GM18517 (cell line): Measurements from ENCODE around the gene OR52H1.
"Not testable (repeated sequence)": the region's sequence is repeated elsewhere in the genome, so short reads cannot be mapped to it uniquely, and the experiment has no call there.

Experiments used
- ATAC-seq: cut with Tn5 transposase; IDR thresholded peaks from one replicate; pipeline ENCODE4 v1.9.1; 2021; ENCODE audit warnings: mild to moderate bottlenecking, moderate library complexity; ENCODE audit not compliant: unreplicated experiment

Gene OR52H1

DNA sequence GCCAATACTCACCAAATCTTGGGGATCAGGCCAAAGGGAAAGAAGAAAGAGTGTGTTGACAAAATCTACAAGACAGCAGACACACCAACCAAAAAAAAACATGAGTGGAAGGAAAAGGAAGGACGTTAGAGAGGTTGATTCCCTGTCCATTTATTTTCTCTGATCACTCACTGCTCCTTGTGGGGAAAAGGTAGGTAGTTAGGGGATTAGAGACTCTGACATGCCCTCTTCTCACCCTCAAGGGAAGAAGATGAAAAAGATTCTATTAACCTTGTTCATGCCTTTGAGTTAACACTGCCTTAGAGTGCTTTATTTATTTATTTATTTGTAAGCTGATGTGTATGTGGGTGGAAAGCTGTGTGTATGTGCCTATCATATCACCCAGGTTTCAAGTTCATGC is at the start of gene OR52H1:
Gene OR52H1, minus strand, starts transcription at position 101 of the 400 bp plus-strand sequence. CDS start 3,035 bp downstream, outside the sequence.
- no peak for ATAC-seq

DNA sequence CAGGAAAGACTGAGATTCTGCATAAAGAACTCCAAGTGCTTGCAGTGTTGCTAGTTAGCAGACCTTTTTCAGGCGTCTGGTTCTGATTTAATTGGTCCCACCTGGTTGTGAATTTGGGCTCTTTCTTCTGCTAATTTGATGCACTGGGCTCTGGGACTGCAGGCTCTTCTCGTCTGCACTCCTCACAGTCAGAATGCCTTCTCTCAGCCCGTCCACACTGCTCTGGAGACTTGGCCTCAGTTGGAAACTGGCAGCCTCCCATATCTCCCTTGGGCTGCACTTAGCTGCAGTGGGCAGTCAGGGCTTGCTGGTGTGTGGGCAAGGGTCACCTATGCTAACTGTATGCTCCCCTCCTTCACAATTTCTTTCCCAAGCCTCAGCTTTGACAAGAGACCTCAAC is 49.6 kb upstream of the OR52H1 start:
- ATAC-seq = no peak

DNA sequence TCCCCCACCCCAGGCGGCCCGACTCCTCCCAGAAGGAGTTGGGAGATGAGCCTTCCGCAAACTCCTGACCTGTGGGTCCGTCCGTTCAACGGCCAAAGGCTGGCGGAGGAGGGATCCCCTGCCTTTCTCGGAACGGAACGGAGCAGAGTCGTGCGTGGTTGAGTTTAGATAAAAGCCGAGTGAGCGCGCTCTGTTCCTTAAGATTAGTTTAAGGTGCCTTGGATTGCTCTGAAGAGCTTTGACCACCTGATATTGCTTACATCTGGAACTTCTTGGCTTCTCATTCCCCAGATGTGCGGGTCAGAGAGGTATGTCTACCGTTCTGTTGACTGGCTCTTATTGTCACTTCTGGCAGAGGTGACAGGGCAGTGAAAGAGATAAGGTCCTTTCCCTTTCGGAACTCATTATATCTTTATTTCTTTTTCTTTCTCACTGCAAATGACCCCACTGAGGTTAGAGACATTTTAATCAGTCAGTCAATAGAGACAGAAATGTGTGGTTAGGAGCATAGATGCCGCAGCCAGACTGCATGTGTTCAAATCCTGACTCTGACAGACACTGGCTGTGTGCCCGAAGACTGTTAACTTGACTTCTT is 48.4 kb upstream of the OR52H1 start, which contains the start of gene TRIM6:
Gene TRIM6, plus strand, starts transcription at position 31 of the 595 bp plus-strand sequence. Its CDS starts 261 bp downstream, at position 292.
- ATAC-seq = peak; percentile 42

DNA sequence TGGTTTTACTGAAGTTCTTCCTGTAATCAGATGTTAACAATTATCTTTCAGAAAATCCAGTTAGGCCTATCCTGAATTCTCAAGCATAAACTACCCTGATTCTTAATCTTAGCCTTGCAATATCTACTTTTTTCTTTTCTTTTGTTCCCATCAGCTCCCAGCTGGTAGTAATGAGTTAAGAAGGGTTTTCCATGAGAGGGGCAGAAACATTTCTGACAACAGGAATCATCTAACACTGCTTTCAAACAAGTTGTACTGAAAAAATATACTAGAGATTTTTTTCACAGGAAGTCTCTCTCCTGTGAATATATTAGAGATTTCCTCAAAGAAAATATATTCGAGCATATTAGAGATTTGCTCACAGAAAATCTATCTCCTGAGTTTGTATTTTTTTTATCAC is 44.8 kb upstream of the OR52H1 start:
- no peak for ATAC-seq

DNA sequence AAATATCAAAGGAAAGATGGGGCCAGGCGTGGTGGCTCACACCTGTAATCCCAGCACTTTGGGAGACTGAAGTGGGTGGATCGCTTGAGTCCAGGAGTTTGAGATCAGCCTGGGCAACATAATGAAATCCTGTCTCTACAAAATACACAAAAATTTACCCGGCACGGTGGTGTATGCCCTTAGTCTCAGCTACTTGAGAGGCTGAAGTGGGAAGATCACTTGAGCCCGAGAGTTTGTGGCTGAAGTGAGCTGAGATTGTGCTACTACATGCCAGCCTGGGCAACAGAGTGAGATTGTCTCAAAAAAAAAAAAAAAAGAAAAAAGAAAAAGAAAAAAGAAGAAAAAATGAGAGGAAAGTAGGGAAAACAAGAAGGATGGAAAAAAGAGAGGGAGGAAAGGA is 44.3 kb upstream of the OR52H1 start:
- no peak for ATAC-seq

DNA sequence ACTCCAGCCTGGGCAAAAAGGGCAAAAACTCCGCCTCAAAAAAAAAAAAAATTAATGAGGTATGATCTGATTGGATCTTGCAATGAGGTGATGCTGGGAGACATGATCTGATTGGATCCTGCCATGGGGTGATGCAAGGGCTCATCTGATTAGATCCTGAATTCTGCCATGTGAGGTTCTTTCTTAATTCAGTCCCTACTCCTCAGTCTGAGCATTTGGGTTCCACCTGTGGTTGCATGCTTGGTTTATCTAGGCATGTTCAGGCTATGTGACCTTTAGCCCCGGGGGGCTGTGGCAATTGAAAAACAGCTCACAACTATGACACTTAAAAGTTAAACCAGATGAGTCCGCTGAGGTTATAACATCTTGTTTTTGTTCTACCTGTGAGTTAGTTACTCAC is 43.3 kb upstream of the OR52H1 start:
- ATAC-seq = no peak

DNA sequence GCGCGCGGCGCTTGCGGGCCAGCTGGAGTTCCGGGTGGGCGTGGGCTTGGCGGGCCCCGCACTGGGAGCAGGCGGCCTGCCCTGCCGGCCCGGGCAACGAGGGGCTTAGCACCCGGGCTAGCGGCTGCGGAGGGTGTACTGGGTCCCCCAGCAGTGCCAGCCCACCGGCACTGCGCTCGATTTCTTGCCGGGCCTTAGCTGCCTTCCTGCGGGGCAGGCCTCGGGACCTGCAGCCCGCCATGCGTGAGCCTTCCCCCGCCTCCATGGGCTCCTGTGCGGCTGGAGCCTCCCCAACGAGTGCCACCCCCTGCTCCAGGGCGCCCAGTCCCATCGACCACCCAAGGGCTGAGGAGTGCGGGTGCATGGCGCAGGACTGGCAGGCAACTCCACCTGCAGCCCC is 41.6 kb upstream of the OR52H1 start:
- not testable (repeated sequence) for ATAC-seq

DNA sequence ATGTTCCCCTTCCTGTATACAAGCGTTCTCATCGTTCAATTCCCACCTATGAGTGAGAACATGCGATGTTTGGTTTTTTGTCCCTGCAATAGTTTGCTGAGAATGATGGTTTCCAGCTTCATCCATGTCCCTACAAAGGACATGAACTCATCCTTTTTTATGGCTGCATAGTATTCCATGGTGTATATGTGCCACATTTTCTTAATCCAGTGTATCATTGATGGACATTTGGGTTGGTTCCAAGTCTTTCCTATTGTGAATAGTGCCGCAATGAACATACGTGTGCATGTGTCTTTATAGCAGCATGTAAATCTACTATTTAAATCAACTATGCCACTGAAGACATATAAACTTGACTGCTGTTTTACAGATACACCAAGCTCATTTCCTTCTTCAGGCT is 36.1 kb upstream of the OR52H1 start:
- not testable (repeated sequence) for ATAC-seq

DNA sequence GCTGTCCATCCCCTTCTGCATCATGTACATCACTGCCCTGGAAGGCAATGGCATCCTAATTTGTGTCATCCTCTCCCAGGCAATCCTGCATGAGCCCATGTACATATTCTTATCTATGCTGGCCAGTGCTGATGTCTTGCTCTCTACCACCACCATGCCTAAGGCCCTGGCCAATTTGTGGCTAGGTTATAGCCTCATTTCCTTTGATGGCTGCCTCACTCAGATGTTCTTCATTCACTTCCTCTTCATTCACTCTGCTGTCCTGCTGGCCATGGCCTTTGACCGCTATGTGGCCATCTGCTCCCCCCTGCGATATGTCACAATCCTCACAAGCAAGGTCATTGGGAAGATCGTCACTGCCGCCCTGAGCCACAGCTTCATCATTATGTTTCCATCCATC is 32.7 kb upstream of the OR52H1 start:
- ATAC-seq = no peak

DNA sequence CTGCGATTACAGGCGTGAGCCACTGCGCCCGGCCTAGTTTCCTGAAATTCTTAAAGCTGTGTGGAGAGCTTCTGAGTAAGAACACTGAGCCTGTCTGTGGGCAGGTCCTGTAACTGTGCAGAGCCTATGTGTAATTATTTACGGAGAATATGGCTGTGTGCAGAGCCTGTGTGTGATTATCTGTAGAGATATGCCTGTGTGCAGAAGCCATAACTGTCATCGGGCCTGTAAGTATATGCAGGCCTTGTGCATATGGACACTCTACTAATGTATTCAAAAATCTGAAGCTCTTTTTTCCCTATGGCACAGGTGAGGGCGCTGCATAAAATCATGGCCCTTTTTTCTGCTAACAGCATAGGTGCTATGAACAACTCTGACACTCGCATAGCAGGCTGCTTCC is 32.2 kb upstream of the OR52H1 start, which contains the start of gene OR52B6:
Gene OR52B6, plus strand, starts transcription at position 301 of the 400 bp plus-strand sequence. Its CDS starts 0 bp downstream, at position 301.
- ATAC-seq = no peak

DNA sequence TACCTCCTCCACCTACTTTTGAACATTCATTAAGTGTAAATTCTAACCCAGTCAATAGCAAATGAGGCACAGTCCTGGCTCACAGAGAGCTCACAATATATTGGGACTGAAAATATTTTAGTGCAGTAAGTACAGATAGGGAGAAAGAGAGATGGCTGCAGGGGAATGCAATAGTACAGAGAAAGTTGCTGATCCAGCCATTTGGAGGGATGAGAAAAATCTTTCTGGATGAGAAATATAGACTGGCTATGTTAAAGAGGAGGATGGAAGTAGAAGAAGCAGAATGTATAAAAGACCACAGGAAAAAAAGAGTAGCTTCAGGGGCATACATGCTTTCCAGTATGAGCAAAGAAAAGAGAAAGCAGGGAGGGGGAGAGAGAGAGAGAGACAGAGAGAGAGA is 28.8 kb upstream of the OR52H1 start:
- ATAC-seq = no peak

DNA sequence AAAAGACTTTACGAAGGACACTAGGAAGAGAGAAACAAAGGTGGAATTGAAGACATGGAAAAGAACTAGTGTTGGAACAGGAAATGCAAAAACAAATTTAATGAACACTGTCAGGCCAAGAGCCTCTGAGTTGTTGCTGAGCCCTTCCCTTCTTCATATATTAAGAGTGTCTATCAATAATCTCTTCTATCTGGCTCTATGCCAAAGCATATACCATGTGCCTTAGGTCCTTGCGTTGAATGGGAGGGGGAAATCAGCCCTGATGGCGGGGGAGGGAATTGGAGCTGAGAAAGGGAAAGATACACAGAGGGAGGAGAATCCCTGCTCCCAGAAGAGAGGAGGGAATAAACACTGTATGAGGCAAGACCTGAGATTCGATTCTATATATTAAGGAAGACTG is 26.8 kb upstream of the OR52H1 start:
- ATAC-seq = no peak

DNA sequence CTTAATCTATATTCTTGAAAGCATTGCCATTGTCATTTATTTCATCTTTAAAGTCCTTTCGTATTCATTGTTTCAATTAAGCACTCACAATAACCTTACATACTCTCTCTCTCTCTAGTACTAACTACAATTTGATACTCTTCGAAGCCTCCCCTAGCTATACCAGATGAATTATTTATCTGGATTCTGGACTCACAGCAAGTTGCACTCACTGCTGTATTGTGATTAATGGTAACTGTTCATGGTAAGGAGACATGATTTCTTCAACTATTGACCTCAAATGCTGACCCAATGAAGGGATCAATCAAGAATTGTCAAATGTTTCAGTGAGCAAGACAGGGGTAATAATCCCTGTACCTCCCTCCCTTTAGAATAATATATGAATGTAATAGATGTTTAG is 26.3 kb upstream of the OR52H1 start:
- no peak for ATAC-seq

DNA sequence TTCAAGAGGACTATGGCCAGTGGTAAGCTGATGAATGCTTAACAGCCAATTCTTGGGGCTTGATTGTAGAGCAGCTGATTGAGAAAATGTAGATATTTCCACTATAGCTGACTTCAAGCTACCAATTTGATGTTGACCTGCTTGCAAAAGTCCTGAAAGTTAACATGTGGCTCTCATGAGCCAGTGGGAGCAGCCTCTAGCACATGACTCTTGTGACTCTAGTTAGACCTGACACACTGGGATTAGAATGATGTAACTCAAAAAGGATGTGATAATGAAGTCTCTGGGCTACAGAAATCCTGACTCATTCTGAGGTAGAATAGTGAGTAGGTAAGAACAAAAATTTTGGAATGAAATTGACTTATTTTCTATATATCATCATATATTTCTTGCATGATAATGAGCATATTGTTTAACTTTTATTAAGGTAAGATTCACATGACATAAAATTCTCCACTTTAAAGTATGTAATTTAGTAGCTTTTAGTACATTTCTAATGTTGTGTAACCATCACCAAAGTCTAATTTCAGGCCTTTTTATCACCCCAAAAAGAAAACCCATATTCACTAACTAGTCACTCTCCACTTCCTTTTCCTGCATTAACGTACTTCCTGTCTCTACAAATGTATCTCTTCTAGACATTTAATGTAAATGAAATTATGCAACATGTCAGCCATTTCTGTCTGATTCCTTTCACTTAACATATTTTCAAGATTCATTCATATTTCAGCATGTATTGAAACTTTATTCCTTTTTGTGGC is 16.1 kb upstream of the OR52H1 start:
- no peak for ATAC-seq

DNA sequence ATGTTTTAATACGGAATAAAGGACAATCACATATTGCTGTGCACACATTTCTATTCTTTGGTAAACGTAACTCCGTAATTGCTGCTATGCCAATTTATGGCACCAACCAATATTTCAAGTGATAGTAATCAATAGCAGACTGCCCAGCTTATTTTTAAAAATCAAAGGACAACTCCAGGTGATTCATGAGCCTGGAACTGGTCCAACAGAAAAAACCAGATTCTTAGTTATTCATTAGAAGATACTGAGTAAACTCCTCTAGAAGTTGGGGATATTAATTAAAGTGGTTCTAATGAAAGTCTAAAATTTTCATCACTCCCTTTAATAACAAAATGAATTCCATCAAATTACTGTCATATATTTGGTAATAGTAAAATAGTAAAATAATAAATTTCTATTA is 9.4 kb upstream of the OR52H1 start:
- no peak for ATAC-seq

DNA sequence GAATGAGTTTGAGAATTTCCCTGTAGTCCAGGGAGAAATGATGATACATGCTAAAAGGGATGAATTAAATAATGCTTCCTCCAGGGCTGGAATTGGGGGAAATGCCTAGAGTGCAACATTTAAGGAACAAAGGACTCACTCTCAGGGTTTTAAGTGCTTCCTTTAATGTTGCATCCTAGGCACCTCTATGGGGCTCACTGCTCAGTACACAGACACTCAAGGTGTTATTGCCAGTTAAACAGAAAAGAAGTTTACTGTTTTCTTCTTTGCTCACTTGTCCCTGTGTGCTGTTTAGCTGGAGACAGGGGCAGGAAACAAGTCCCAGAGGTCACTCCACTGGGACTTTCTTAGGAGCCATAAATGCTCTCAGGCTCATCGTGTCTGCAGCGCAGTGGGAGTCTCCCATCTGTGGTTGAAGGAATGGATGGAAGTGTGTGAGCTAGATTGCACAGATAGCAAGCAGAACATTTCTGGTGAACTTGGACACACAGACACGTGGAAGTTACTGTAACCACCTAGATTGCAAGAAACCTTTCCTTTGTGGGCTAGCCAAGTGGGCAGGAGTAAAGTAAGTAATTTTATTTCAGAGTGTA is 8.4 kb upstream of the OR52H1 start:
- no peak for ATAC-seq

DNA sequence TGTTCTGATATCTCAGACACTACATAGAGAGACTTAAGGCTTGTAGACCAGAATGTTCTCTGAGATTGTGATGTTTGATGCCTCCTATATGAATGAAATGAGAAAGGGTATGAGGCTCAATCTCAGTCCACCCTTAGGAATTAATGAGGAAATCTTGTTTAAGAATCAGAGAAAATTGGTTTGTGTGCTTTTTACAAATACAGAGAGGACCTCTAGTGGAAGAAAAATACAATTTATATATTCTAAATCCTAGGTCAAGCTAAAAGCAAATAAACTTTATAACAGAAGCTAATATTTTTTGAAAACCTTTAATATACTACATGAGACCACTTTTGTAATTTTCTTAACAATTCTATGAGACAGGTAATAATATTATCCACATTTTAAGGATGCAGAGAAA is 5.0 kb upstream of the OR52H1 start:
- ATAC-seq = no peak

DNA sequence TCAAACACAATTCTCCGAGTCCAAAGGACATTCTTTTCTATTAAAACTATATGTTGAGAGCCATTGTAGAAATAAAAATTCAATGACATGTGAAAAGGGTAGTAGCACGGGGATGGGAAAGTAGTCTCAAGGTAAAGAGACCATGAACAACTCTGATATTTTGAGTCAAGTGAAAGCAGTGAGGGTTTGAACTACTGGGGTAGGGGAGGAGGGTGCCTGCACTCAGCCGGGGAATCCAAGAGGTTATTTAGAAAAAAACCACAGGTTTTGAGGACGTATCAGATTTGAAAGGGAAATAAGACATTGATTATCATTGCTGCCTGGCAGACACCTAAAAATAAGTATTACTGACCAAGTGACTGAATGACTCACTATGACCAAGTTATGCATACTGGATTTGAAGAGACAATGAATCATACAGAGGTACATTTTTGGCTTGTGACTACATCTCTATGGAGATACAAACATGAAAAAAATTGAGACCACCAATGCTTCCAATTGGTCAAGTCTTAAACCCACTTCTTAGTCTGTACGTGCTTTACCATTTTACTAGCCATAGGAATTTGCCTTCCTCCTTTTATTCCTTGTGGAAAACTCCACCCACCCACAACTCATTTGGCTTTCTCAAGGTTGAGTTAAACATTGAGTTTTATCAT is 2.2 kb upstream of the OR52H1 start:
- ATAC-seq = peak; percentile 48

DNA sequence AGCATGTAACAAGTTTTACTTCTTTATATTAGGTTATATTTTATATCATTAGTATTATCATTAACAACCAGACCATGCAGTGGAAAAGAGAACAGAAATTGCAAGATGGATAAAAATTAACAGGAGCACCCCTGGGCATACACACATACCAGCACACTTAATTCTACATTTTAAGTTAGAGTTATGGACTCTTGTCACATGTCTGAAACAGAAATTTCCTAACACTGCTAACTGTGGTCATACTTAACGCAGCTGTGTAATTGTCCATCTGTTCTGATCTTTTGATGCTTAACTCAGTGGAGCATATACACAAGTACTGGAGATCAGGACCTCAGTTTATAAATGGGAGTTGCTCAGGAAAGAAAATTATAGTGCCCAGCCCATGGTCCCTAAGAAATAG is 358 bp downstream of the OR52H1 start:
- peak; percentile 56 for ATAC-seq

DNA sequence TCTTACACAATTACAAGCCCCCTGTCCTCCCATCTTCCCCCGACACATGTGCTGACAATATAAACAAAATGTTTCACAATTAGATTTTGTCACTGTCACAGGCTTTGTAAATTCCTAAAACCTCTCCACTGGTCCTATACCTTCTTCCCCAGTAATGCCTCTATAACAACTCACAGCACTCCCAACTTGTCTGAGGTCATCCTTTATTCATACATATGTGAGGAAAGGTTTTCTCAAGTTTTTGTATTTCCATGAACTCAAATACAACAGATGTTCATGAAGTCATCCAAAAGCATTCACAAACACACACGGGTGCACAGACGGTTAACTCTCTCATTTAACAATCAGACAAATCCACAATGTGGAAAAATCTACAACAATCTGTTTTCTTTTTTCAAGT is 1.9 kb downstream of the OR52H1 start:
- ATAC-seq = no peak

DNA sequence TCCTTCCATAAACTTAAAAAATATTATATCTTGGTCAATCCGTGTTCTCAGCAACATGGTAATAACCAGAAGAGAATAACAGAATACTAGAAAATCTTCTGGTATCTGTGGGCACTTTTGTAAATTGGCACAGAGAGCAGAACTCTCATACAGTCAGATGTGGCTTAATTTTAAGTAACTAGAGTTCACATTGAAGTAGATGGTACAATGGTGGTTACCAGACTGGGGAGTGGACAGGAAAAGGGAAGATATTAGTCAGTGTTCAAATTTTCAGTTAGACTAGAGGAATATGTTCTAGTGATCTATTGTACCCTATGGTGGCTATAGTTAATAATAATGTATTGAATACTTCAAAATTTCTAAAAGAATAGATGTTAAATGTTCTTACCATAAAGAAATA is 6.9 kb downstream of the OR52H1 start:
- ATAC-seq = no peak

DNA sequence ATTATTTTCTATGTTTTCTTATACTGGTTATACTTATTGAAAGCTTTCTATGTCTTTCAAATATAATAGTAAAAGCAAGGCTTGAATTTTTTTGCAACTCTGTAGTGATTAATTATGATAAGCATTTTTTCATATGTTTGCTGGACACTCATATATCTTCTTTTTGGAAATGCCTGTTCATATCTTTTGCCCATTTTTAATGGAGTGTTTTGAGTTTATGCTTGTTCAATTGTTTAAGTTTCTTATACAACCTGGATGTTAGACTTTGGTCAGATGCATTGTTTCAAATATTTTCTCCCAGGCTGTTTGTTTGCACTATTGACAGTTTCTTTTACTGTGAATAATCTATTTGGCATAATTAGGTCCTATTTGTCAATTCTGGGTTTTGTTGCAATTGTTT is 11.9 kb downstream of the OR52H1 start:
- ATAC-seq = no peak
